ENCODE measurements around the gene EDC3.
"Not testable (repeated sequence)": the region's sequence is repeated elsewhere in the genome, so short reads cannot be mapped to it uniquely, and the experiment has no call there.

EDC3 gene

DNA sequence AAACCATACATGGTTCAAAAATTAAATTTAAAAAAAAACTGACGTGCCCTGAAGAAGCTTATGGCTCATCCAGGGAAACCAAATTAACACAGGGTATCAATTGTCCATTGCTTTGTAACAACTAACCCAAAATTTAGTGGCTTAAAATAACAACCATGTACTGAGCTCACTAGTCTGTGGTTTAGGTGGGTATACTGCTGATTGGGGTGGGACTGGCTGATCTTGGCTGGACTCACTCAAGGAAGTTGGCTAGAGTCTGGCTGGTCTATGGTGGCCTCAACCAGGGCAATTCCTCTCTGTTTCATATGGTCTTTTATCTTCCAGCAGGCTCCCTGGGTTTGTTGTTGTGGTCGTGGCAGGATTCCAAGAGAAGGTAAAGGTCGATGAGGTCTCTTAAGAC lies 14.1 kb upstream of the EDC3 start:
- DNase-seq (ENCODE audit: low spot score), result no peak

DNA sequence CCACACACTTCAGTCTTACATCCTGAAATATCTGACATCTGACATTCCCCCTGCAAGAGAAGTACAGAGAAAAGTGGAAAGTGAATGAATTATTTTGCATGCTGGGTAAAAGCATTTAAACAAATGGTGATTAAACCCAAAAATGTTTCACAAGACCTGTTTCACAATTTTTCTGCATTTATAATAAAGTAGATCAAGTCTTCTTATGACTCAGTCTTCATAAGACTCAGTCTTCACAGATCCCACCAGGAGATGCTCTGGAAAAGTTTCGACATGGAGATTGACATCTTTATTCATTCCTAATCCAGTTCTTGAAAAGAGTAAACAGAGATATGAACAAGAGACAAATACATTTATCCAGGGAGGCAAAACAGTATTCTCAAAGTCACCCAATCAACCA lies 13.2 kb upstream of the EDC3 start:
- DNase-seq (ENCODE audit: low spot score), result no peak

DNA sequence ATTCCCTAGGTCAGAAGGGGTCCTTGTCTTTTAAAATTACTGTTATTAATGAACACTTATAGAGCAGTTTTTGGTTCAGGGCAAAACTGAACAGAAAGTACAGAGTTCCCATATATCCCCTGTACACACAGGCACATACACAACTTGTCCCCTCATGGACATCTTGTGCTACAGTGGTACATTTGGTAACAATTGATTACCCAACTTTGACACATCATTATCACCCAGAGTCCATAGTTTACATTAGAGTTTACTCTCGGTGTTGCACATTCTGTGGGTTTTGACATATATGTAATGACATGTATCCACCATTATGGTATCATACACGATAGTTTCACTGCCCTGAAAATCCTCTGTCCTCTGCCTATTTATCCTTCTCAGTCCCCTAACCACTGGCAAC lies 984 bp upstream of the EDC3 start:
- no peak for DNase-seq (ENCODE audit: low spot score)

DNA sequence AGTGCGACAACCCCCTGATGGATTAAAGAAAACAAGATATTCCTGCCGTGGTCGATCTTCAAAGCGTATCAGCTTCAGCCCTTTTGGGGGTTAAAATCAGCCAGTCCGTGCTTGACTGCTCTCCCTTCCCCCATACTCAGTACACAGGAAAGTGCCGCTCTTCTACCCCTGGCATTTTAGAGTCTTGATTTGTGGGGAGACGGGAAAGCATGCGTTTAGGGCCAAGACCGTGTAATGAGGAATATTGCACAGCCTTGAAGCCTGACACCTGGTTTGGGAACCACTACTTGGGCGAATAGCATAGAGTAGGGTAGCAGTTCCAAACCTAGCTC lies 540 bp upstream of the EDC3 start:
- no peak for DNase-seq (ENCODE audit: low spot score)

DNA sequence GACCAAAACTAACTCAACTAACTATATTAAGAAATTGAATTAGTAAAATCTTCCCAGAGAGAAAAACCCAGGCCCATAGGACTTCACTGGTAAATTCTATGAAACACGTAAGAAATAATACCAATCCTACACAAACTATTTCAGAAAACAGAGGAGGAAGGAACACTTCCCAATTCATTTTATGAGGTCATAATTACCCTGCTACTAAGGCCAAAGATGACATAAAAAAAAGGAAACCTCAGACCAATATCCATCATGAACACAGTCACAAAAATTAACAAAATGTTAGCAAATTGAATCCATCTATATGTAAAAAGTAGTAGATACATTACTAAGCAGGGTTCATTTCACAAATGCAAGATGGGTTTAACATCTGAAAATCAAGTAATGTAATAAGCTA lies 3.5 kb downstream of the EDC3 start:
- DNase-seq (ENCODE audit: low spot score), result no peak

DNA sequence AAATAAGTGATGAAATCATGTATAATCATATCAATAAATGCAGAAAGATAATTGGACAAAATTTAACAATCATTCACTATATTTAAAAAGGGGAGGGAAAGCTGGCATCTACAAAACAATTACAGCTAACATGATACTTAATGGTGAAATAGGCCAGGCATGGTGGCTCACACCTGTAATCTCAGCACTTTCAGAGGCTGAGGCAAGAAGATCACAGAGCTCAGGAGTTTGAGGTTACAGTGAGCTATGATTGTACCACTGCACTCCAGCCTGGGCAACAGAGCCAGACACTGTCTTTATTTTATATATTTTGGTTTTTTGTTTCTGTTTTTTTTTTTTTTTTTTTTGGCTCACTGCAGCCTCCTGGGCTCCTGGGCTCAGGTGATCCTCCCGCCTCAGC lies 12.1 kb downstream of the EDC3 start:
- DNase-seq (ENCODE audit: low spot score), result no peak

DNA sequence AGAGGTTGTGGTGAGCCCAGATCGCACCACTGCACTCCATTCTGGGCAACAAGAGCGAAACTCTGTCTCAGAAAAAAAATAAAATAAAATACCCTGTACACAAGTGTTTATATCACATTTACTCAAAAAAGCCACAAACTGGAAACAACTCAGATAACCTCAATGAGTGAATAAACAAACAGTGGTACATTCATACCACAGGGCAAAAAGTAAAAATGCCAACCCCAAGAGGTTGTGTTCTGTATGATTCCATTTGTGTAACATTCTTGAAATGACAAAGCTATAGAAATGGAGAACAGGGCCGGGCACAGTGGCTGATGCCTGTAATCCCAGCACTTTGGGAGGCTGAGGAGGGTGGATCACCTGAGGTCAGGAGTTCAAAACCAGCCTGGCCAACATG lies 12.9 kb downstream of the EDC3 start:
- no peak for DNase-seq (ENCODE audit: low spot score)

DNA sequence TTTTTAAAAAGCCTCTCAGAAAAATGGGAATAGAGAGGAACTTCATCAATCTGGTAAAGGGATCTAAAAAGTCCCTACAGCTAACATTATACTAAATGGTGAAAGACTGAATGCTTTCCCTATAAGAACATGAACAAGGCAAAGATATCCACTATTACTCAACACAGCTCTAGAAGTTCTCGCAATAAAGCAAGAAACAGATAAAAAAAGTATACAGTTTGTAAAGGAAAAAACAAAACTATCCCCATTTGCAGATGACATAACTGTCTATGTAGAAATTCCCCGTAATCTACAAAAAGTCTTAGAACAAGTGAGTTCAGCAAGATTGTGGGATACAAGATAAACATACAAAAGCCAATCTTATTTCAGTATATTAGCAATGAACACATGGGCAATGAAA lies 15.4 kb downstream of the EDC3 start:
- no peak for DNase-seq (ENCODE audit: low spot score)

DNA sequence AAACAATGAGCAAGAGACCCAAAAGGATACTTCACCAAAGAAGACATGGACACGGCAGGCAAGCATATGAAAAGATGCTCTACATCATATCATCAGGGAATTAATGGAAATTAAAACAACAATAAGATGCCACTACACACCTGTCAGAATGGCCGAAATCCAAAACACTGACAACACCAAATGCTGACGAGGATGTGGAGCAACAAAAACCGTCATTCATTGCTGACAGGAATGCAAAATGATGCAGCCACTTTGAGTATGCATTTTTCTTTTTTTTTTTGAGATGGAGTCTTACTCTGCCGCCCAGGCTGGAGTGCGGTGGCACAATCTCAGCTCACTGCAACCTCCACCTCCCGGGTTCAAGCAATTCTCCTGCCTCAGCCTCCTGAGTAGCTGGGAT lies 19.0 kb downstream of the EDC3 start:
- no peak for DNase-seq (ENCODE audit: low spot score)

DNA sequence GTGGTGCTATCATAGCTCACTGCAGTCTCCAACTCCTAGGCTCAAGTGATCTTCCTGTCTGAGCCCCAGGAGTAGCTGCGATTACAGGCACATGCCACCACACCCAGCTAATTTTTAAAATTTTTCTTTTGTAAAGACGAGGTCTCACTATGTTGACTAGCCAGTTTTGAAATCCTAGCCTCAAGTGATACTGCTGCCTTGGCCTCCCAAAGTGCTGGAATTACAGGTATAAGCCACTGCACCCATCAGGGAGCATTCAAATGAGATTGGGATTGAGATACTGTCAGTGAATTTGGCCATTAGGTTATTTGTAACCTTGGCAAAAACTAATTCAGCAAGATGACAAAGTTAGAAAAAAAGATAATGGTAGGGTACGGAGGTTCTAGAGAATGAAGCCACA lies 21.7 kb downstream of the EDC3 start:
- DNase-seq (ENCODE audit: low spot score), result no peak

DNA sequence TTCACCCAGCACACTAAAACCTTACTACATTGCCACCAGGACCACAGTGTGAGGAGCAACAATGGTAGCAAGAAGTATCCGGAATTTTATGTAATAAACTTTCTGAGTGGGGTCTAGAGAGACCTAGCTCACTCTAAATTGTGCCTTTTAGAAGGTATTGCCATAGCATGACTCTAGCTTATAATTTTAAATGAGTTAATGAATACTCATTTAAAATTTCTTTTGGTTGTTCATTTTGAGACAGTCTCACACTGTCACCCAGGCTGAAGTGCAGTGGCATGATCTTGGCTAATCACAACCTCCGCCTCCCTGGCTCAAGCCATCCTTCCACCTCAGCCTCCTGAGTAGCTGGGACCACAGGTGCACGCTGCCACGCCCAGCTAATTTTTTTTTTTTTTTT lies 26.2 kb downstream of the EDC3 start:
- no peak for DNase-seq (ENCODE audit: low spot score)

DNA sequence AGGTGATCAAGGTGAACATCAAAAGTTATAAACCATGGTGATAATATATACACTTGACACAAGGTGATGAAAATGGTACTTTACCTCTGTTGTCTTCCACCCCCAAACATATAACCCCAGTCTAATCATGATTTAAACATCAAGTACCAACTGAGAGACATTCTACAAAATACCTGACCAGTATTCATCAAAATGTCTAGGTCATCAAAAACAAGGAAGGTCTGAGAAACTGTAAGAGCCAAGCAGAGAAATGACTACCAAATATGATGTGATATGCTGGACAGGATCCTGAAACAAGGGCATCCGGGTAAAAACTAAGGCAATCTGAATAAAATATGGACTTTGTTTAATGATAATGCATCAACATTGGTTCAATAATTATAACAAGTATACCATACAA lies 27.8 kb downstream of the EDC3 start:
- DNase-seq (ENCODE audit: low spot score), result no peak

DNA sequence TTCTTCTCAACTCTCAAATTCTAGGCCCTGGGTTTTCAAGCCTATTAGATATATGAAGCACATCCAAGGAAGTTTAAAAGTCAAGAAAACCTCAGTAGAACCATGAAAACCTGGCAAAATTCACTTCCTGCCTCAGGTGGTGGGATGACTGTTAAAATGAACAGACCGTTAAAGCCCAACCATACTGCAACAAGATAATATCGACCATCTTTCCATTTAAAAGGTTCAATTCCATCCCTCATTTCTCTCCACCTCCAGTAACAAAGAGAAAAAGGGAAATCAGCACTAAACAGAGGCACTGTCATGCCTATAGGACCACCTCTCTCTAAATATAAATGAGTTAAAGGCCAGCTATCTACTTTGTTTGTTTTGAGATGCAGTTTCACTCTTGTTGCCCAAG lies 31.2 kb downstream of the EDC3 start:
- no peak for DNase-seq (ENCODE audit: low spot score)

DNA sequence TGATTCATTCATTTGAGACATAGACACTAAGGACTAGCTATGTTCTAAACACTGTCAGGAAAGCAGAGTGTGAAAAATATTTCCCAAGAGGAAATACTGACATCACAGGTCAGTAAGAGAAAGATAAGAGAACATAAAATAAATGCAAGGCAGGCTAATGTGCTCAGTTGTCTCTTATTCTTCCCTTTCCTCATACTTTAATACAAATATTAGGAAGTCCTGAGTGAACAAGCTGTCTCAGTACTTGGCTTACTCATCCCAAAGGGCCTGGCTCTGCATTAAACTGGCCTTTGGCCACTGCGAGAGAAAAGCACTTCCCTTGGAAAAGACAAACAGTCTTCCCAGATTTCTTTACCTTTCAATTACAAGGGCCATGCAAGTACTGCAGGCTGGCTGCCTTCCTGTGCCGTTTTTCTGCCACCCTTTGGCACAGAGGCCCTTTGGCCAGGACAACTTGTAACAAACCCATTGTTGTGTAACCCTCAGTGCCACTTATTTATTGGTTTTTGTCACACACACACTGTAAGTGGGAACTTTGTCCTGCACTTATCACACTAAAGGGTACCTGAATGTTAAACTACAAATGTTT lies 31.7 kb downstream of the EDC3 start:
- peak; percentile 43 for DNase-seq (ENCODE audit: low spot score)

DNA sequence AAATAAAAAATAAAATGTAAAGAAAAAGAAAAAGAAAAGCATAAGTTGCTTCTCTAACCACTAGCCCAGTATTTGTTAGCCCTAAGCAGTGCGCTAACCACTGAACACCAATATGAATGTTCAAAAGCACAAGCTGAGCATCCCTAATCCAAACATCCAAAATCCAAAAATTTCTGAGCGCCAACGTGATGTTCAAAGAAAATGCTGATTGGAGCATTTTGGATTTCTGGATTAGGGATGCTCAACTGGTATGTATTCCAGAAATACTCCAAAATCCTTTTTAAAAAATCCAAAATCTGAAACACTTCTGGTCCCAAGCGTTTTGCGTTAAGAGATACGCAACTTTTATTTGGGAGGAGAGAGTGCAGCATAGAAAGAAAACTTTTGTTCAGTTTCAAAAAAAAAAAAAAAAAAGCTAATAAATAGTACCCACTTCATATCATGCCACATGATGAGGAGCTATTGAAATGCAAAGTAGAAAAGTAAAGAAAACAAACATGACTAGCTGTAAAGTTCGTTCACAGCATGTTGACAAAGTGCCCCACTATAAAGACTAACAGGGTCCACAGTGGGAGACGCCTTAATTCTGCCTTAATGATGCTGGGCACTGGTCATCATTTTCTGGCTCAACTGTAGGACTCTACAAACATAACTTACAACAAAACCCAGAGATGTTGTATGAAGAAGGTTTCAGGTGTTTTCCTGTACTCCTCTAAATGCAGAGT lies 32.4 kb downstream of the EDC3 start:
- DNase-seq (ENCODE audit: low spot score), result no peak

DNA sequence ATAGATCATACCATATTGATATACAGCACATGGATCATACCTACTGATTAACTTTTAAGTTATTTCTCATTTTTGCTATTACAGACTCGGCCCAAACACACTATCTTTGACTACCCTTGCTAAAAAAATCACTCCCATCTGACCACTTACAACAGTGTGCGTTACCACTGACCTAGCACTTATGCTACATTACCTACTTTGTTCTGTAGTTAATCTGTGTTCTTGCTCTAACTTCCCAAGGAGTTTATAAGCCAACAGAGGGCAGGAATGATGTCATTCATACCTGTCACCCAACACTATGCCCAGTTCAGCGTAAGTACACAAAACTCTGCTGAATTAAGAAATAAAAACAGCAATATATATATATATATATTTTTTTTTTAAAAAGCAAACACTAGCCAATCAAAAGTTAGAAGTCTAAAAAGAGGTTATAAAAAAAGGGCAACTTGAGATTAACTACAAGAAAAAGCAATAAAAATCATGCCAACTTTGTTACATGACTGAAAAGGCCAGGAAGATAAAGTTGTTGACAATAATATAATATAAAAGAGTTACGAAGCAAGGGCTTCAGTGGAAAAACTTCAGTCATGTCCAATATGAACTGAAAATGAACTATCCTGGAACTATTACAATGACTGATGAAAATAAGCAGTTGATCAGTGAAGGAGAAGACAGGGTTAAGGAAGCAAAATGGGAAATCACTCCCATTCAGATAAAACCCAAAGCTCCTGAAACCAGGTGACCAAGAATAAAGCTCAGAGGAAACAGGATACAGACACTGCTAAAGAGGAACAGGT lies 33.6 kb downstream of the EDC3 start:
- no peak for DNase-seq (ENCODE audit: low spot score)

DNA sequence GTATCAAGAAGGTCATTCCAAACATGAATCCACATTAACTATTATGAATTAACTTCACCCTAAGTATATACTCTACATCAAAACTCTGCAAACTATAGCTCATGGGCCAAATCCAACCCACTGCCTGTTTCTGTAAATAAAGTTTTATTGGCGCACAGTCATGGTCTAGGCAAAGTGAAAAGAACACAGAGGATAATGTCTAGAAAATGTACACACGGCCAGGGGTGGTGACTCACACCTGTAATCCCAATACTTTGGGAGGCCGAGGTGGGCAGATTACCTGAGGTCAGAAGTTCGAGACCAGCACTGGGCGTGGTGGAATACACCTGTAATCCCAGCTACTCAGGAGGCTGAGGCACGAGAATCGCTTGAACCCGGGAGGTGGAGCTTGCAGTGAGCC lies 34.5 kb downstream of the EDC3 start:
- not testable (repeated sequence) for DNase-seq (ENCODE audit: low spot score)

DNA sequence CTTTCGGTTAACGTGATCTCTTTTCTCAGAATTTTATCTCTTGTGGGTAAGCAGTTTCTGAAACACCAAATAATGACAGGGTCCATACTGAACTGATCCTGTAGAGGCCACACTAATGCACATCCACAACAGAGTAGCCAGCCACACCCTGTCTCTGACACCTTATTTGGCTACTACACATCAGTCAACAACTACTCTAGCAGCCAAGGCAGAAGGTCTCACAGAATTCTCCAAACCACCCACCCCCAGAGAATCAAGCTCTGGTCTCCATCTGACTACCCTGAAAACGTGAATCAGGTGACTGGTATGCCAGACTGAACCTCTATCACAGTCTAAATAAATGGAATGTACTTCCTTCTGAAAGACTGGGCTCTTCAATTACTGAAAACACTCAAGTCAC lies 38.0 kb downstream of the EDC3 start:
- DNase-seq (ENCODE audit: low spot score), result no peak

DNA sequence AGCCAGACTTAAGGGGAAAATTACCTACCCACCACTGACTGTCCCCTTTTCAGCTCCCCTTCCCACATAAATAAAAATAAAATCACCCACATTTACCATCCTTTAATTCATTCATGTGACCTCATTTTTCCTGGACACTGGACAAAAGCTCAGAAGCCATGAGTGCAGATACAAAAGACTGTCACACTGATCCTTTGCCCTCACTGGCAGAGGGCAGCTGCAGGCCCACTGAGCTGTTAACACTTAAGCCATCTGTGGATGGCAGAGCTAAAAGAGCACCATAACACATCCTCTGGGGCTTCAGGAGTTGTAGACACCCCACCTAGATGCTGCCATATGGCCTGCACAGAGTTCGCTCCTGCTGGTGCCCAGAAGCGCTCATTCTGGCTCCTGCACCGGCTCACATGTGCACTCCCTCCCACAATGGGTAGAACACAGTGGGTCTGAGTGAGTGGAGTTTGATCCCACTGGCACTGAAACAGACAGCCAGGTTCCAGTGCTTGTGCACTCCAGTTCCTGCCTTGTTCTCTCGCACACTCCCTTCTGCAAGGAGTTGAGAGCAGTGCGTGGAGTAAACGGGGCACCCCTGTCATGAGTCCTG lies 38.8 kb downstream of the EDC3 start:
- peak; percentile 45 for DNase-seq (ENCODE audit: low spot score)

DNA sequence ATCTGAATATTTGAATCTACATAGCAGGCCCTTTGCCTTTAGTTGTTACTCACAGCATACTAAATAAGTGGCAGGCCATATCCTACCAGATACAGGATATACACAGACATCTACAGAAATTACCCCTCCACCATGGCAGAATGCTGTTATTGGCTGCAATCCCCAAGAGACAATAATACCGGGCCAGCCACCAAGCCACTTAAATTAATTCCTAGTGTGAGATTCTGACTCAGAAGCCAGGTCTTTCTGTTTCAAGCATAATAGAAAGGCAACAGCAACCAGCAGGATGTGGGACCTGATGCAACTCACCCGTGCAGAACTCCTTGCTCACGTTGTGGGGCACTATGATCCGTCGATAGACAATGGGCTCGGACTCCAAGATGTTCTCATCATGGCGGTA lies 40.4 kb downstream of the EDC3 start:
- DNase-seq (ENCODE audit: low spot score), result no peak

DNA sequence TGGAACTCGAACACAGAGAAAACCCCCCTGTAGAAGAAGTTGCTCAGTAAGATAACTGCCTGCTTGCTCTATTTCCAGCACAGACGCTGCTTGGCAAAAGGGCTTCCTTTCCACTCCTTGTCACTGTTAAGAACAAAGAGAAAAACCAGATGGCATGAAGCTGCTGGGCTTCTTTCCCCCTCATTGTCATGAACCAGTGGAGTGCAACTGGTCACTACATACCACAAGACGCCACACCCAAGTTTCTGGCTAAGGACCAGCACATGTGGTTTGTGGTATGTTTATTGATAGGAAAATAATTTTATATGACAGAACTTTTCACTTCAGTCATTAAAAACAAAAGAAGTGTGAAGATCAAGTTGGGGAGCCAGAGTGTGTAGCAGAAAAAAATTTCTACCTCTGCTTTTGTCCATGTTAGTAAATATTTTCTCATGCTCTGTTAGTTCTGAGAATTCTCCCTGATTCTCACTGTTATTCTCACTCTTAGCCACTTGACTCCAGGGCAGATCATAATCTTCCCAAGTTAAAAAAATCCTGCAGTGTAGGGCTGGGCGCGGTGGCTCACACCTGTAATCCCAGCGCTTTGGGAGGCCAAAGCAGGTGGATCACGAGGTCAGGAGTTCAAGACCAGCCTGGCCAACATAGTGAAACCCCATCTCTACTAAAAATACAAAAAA lies 42.3 kb downstream of the EDC3 start:
- no peak for DNase-seq (ENCODE audit: low spot score)

DNA sequence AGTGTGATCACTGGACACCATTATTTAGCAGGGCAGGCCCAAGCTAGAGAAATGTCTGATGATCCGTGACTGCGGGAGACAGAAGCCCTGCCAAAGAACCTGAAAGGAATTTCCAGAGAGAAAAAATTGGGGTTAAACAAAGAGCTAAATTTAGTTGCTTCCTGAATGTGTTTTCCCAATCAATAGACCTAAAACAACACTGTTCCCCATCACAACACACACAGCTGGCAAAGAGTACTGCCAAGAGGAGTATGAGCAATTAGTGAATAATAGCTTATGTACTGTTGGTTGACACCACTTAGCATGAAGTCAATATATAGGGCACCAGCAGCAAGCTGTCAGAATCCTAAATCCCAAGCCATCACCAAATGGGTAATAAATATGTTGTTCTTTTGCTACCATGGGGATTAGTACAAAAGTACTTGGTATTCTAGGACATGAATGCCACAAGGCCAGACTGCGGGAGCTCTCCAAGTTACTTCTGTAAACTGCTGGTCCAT lies 44.5 kb downstream of the EDC3 start:
- peak; percentile 61 for DNase-seq (ENCODE audit: low spot score)
